Loucy (cell line): ENCODE measurements around the gene HIF1AN.

Experiments used
- CTCF ChIP-seq: fragments of 200-600 bp; sonication (generic); conservative IDR thresholded peaks from 2 replicates; pipeline ENCODE4 v1.5.1; 2014; ENCODE audit warnings: mild to moderate bottlenecking, antibody characterized with exemption, low read length
- EZH2phosphoT487 ChIP-seq: fragments of 200-600 bp; IDR thresholded peaks from 2 replicates; pipeline ENCODE4 v1.6.1; 2018; ENCODE audit warnings: antibody characterized with exemption, mild to moderate bottlenecking, moderate library complexity, borderline replicate concordance

- no peak for TF ChIP-seq CTCF
- no peak for TF ChIP-seq EZH2phosphoT487
Measured at GRCh38 chr10:100506596-100507356, 29.0 kb upstream of the HIF1AN start.
